ENCODE measurements around the gene ZNF276.
"Not testable (repeated sequence)": the region's sequence is repeated elsewhere in the genome, so short reads cannot be mapped to it uniquely, and the experiment has no call there.

ZNF276 gene

GRCh38 chr16:89687092-89687940 is 34.0 kb upstream of the ZNF276 start:
- Histone ChIP-seq H3K27ac (peak overlapping the region; percentile 58 to 92), H3K4me3 (peak overlapping the region; percentile 91)
- TF ChIP-seq CTCF (IDR thresholded peaks at IDR 0.05), result no peak
- DNase-seq (ENCODE audit: low spot score), result peak; percentile 73

GRCh38 chr16:89688395-89688794 is 32.9 kb upstream of the ZNF276 start:
- no peak for TF ChIP-seq CTCF (IDR thresholded peaks at IDR 0.05)
- no peak overlapping the region for H3K27ac ChIP-seq
- DNase-seq (ENCODE audit: low spot score), result no peak
- H3K4me3 ChIP-seq, result no peak overlapping the region

- no peak overlapping the region for H3K27ac ChIP-seq
- H3K4me3 ChIP-seq, result no peak overlapping the region
- TF ChIP-seq CTCF (IDR thresholded peaks at IDR 0.05), result no peak
- DNase-seq (ENCODE audit: low spot score), result no peak
Measured at GRCh38 chr16:89689142-89689541, 32.2 kb upstream of the ZNF276 start.

GRCh38 chr16:89689621-89690020 is 31.7 kb upstream of the ZNF276 start:
- DNase-seq (ENCODE audit: low spot score); H3K27ac ChIP-seq; H3K4me3 ChIP-seq: not testable (repeated sequence)

- Histone ChIP-seq H3K27ac (no peak overlapping the region), H3K4me3 (no peak overlapping the region)
- TF ChIP-seq CTCF (IDR thresholded peaks at IDR 0.05), result no peak
- DNase-seq (ENCODE audit: low spot score), result peak; percentile 69
Measured at GRCh38 chr16:89690392-89690901, 30.9 kb upstream of the ZNF276 start.

- H3K4me3 ChIP-seq, result no peak overlapping the region
- no peak for TF ChIP-seq CTCF (IDR thresholded peaks at IDR 0.05)
- H3K27ac ChIP-seq, result no peak overlapping the region
- no peak for DNase-seq (ENCODE audit: low spot score)
Measured at GRCh38 chr16:89691231-89691985, 29.9 kb upstream of the ZNF276 start.

- no peak overlapping the region for H3K4me3 ChIP-seq
- H3K27ac ChIP-seq, result no peak overlapping the region
- DNase-seq (ENCODE audit: low spot score), result peak; percentile 70
- no peak for TF ChIP-seq CTCF (IDR thresholded peaks at IDR 0.05)
Measured at GRCh38 chr16:89691986-89692569, 29.3 kb upstream of the ZNF276 start.
